WTC11 (cell line): Measurements from ENCODE around the gene CFDP1. TPM values are rescaled to one million over a fixed set of nuclear protein-coding genes. Genes with fewer than 3 reads are reported as not detected.
"Not testable (repeated sequence)": the region's sequence is repeated elsewhere in the genome, so short reads cannot be mapped to it uniquely, and the experiment has no call there.

Experiments used
- ATAC-seq: fragments of 200-7000 bp; cut with Tn5 transposase; 2 replicates; pipeline ENCODE4 v1.10.0; 2021; ENCODE audit warnings: mild to moderate bottlenecking, moderate library complexity
- CTCF ChIA-PET: fragments of 300-600 bp; sonication (Branson Sonifier 250); formaldehyde crosslinking; loops from one replicate; lab custom pipeline; 2021; ENCODE audit warnings: antibody characterized with exemption; lab: Charles Lee
- POLR2A ChIA-PET: fragments of 350-600 bp; sonication (Branson Sonifier 250); formaldehyde crosslinking; loops from one replicate; lab custom pipeline; 2021; ENCODE audit warnings: antibody characterized with exemption; lab: Charles Lee
- DNase-seq: peaks from one replicate; pipeline ENCODE4 v3.0.0; 2021; ENCODE audit warnings: low spot score
- H3K27ac Mint-ChIP-seq: 2 replicates; pipeline ENCODE4 v1.8.0; 2021; ENCODE audit warnings: mixed read lengths
- H3K27me3 Mint-ChIP-seq: 2 replicates; pipeline ENCODE4 v1.8.0; 2021; ENCODE audit warnings: low read depth, mild to moderate bottlenecking, moderate library complexity, mixed read lengths
- H3K36me3 Mint-ChIP-seq: 2 replicates; pipeline ENCODE4 v1.8.0; 2021; ENCODE audit warnings: mixed read lengths
- H3K4me1 Mint-ChIP-seq: 2 replicates; pipeline ENCODE4 v1.8.0; 2022; ENCODE audit warnings: mixed read lengths
- H3K4me3 Mint-ChIP-seq: 2 replicates; pipeline ENCODE4 v1.8.0; 2021; ENCODE audit warnings: mild to moderate bottlenecking, moderate library complexity, mixed read lengths
- H3K9me3 Mint-ChIP-seq: 2 replicates; pipeline ENCODE4 v1.8.0; 2021; ENCODE audit warnings: mixed read lengths
- ARID4B ChIP-seq: sonication (generic); formaldehyde crosslinking; IDR thresholded peaks from 2 replicates; pipeline ENCODE4 v1.8.0; 2023; ENCODE audit warnings: missing genetic modification reagents, mild to moderate bottlenecking, borderline replicate concordance
- ATF6 ChIP-seq: sonication (generic); formaldehyde crosslinking; IDR thresholded peaks from 2 replicates; pipeline ENCODE4 v1.8.1; 2023; ENCODE audit warnings: mild to moderate bottlenecking, missing genetic modification reagents
- E2F1 ChIP-seq: sonication (generic); formaldehyde crosslinking; IDR thresholded peaks from 2 replicates; pipeline ENCODE4 v1.8.0; 2022; ENCODE audit warnings: mild to moderate bottlenecking, missing genetic modification reagents
- GTF2I ChIP-seq: fragments of 250-450 bp; sonication (Bioruptor Pico); conservative IDR thresholded peaks from 2 replicates; pipeline ENCODE4 v1.4.0; 2021; ENCODE audit warnings: mild to moderate bottlenecking
- JAZF1 ChIP-seq: fragments of 250-450 bp; sonication (Bioruptor Pico); IDR thresholded peaks from 2 replicates; pipeline ENCODE4 v1.9.0; 2021; ENCODE audit warnings: moderate library complexity, mild to moderate bottlenecking, inconsistent platforms
- NR2C2 ChIP-seq: sonication (generic); formaldehyde crosslinking; IDR thresholded peaks from 2 replicates; pipeline ENCODE4 v1.8.0; 2022; ENCODE audit warnings: mild to moderate bottlenecking, missing genetic modification reagents
- PRRX2 ChIP-seq: fragments of 250-450 bp; sonication (Bioruptor Pico); IDR thresholded peaks from 2 replicates; pipeline ENCODE4 v1.8.0; 2021; ENCODE audit warnings: mild to moderate bottlenecking
- USF2 ChIP-seq: sonication (generic); formaldehyde crosslinking; IDR thresholded peaks from 2 replicates; pipeline ENCODE4 v1.8.1; 2023; ENCODE audit warnings: mild to moderate bottlenecking, missing genetic modification reagents, moderate library complexity
- ZBTB43 ChIP-seq: sonication (generic); formaldehyde crosslinking; IDR thresholded peaks from 2 replicates; pipeline ENCODE4 v1.8.1; 2023; ENCODE audit warnings: mild to moderate bottlenecking, missing genetic modification reagents
- ZNF219 ChIP-seq: sonication (generic); formaldehyde crosslinking; IDR thresholded peaks from 2 replicates; pipeline ENCODE4 v1.8.0; 2023; ENCODE audit warnings: missing genetic modification reagents, mild to moderate bottlenecking, borderline replicate concordance
- ZNF232 ChIP-seq: sonication (generic); formaldehyde crosslinking; IDR thresholded peaks from 2 replicates; pipeline ENCODE4 v1.8.0; 2022; ENCODE audit warnings: mild to moderate bottlenecking, missing genetic modification reagents
- total RNA-seq: library from RNA; stranded (reverse); gene quantifications from 3 replicates; pipeline ENCODE4 v1.2.3, GENCODE V29; 2021
- TF ChIP-seq, protein P1 (sequence below): fragments of 250-450 bp; sonication (Bioruptor Pico); IDR thresholded peaks from 2 replicates; pipeline ENCODE4 v1.9.0; 2021; ENCODE audit warnings: mild to moderate bottlenecking
- TF ChIP-seq, protein P2 (sequence below): sonication (generic); formaldehyde crosslinking; IDR thresholded peaks from 2 replicates; pipeline ENCODE4 v1.8.1; 2022; ENCODE audit warnings: missing genetic modification reagents, borderline replicate concordance

Gene CFDP1
- total RNA-seq, 1 experiment from 2014 or later = 79.2 TPM

- no peak for TF ChIP-seq USF2
- no peak for TF ChIP-seq NR2C2 (CRISPR knock-in tag)
- no peak for TF ChIP-seq ATF6 (CRISPR knock-in tag)
Measured at GRCh38 chr16:75456971-75457370, 23.7 kb upstream of the CFDP1 start (continued).

GRCh38 chr16:75456486-75456885 lies 23.2 kb upstream of the CFDP1 start:
- POLR2A ChIA-PET, H3K27me3 Mint-ChIP-seq, H3K4me3 Mint-ChIP-seq, DNase-seq, H3K9me3 Mint-ChIP-seq, H3K36me3 Mint-ChIP-seq: not testable (repeated sequence)
- Mint-ChIP-seq H3K27ac (peak overlapping the region; percentile 61), H3K4me1 (peaks cover 64% of the 10 kb centered on the region)
- CTCF ChIA-PET = interaction anchor here (0.5 to 2.9 kb wide), 5 partner anchors 7 to 81 kb away, joined by 3 to 13 read pairs (median 3); partner anchors contain the start of gene TMEM170A
- peak; percentile 59 for ATAC-seq

DNA sequence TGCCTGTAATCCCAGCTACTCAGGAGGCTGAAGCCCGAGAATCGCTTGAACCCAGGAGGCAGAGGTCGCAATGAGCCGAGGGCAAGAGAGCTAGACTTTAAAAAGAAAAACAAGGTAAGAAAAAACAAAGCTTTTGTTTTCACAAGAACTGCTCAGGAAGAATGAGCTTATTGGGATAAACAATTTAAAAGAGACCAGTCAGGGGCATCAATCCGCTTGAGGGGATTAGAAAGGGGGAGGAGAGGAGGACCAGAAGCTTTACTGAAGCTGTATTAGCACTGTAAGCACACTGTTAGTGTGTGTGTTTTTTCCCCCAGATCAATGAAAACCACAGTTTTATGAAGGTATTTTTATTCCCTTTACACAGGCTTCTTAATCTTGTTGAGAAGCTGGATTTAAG lies 22.4 kb upstream of the CFDP1 start:
- Mint-ChIP-seq H3K27ac (no peak overlapping the region), H3K36me3 (peaks cover 13% of the 10 kb centered on the region), H3K27me3 (no peaks in the 10 kb centered on the region), H3K4me3 (no peak overlapping the region), H3K9me3 (no peaks in the 10 kb centered on the region), H3K4me1 (peaks cover 57% of the 10 kb centered on the region)
- ATAC-seq = no peak
- ChIA-PET POLR2A (interaction anchor here (0.6 kb wide), 1 partner anchor 138 kb away, joined by 5 read pairs; no protein-coding TSS in a partner anchor), CTCF (interaction anchor here (1.0 to 2.9 kb wide), 5 partner anchors 8 to 256 kb away, joined by 3 to 13 read pairs (median 4); partner anchors contain the start of gene TMEM170A)
- TF ChIP-seq ZNF232 (CRISPR knock-in tag) (no peak), E2F1 (no peak), JAZF1 (no peak), ZBTB43 (no peak), GTF2I (CRISPR knock-in tag) (no peak), ZNF219 (CRISPR knock-in tag) (no peak), ARID4B (CRISPR knock-in tag) (no peak), PRRX2 (CRISPR knock-in tag) (no peak)
- TF ChIP-seq, protein P1, sequence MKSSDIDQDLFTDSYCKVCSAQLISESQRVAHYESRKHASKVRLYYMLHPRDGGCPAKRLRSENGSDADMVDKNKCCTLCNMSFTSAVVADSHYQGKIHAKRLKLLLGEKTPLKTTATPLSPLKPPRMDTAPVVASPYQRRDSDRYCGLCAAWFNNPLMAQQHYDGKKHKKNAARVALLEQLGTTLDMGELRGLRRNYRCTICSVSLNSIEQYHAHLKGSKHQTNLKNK (CRISPR knock-in tag) = no peak
- TF ChIP-seq, protein P2, sequence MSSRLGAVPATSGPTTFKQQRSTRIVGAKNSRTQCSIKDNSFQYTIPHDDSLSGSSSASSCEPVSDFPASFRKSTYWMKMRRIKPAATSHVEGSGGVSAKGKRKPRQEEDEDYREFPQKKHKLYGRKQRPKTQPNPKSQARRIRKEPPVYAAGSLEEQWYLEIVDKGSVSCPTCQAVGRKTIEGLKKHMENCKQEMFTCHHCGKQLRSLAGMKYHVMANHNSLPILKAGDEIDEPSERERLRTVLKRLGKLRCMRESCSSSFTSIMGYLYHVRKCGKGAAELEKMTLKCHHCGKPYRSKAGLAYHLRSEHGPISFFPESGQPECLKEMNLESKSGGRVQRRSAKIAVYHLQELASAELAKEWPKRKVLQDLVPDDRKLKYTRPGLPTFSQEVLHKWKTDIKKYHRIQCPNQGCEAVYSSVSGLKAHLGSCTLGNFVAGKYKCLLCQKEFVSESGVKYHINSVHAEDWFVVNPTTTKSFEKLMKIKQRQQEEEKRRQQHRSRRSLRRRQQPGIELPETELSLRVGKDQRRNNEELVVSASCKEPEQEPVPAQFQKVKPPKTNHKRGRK (CRISPR knock-in tag) = no peak
- no peak for DNase-seq
